Endothelial cell of umbilical vein (primary cell): Measurements from ENCODE around the gene SUPT5H. TPM values are rescaled to one million over a fixed set of nuclear protein-coding genes. Genes with fewer than 3 reads are reported as not detected.

ENCODE experiments used
- BruUV-seq: library from RNA; stranded (reverse); fragments of 400-500 nt; replicated peaks from 2 replicates; lab custom pipeline; 2021; lab: Mats Ljungman, UMichigan
- CTCF ChIA-PET: fragments of 300-600, 350-600 bp; sonication (Branson Sonifier 250); formaldehyde crosslinking; loops from one replicate; lab custom pipeline; 2021; ENCODE audit warnings: antibody characterized with exemption, inconsistent platforms; lab: Charles Lee
- POLR2A ChIA-PET: fragments of 300-600, 350-600 bp; sonication (Branson Sonifier 250); formaldehyde crosslinking; loops from one replicate; lab custom pipeline; 2021; ENCODE audit warnings: antibody characterized with exemption, inconsistent platforms; lab: Charles Lee
- DNase-seq: peaks from one replicate; pipeline ENCODE4 v3.0.0-alpha.2; 2011; ENCODE audit warnings: low read depth, low spot score
- FAIRE-seq: peaks from 2 replicates; lab custom pipeline; 2011; peaks lifted over from hg19 to GRCh38; lab: Jason Lieb, UNC
- H2AFZ ChIP-seq: 2 replicates; pipeline ENCODE4 v1.6.0; 2012; ENCODE audit warnings: low read depth, low read length, control low read depth, inconsistent platforms
- H3K27ac ChIP-seq: 2 replicates; pipeline ENCODE4 v1.5.1; 2011; ENCODE audit warnings: low read depth, mild to moderate bottlenecking, control low read depth, low read length, moderate library complexity; ENCODE audit not compliant: insufficient read depth
- H3K27me3 ChIP-seq, 2 experiments: 2 replicates each; pipeline versions ENCODE4 v1.6.0 to v1.6.1; 2011; ENCODE audit warnings: low read length in 2 of 2, mixed read lengths in 1 of 2; ENCODE audit not compliant: control insufficient read depth in 2 of 2, insufficient read depth in 2 of 2
- H3K36me3 ChIP-seq, 2 experiments: 2 replicates in 1 of 2; 3 replicates in 1 of 2; pipeline ENCODE4 v1.5.1; 2011; ENCODE audit warnings: low read length in 2 of 2, mild to moderate bottlenecking in 1 of 2, moderate library complexity in 1 of 2; ENCODE audit not compliant: control insufficient read depth in 2 of 2, insufficient read depth in 2 of 2; ENCODE audit errors: extremely low read depth in 1 of 2
- H3K4me1 ChIP-seq: 3 replicates; pipeline ENCODE4 v1.5.1; 2011; ENCODE audit warnings: mild to moderate bottlenecking, low read length; ENCODE audit not compliant: control insufficient read depth, insufficient read depth; ENCODE audit errors: extremely low read depth
- H3K4me2 ChIP-seq: 2 replicates; pipeline ENCODE4 v1.6.1; 2011; ENCODE audit warnings: low read length, control low read depth, mixed read lengths; ENCODE audit not compliant: insufficient read depth
- H3K4me3 ChIP-seq, 3 experiments: fragments of 200-600 bp in 1 of 3; sonication (generic), shearing (Covaris generic) in 1 of 3; replicated peaks in 1 of 3; 2 replicates each; pipeline ENCODE4 v1.5.1; 2011 to 2016; ENCODE audit warnings: control low read depth in 3 of 3, low read length in 3 of 3, mild to moderate bottlenecking in 2 of 3, inconsistent platforms in 1 of 3, low read depth in 1 of 3, moderate library complexity in 1 of 3; ENCODE audit not compliant: insufficient read depth in 1 of 3
- H3K79me2 ChIP-seq: 2 replicates; pipeline ENCODE4 v1.6.0; 2012; ENCODE audit warnings: low read length, inconsistent platforms; ENCODE audit not compliant: control insufficient read depth, insufficient read depth
- H3K9ac ChIP-seq: replicated peaks from 2 replicates; pipeline ENCODE3; 2011; ENCODE audit warnings: low read length, control low read depth; ENCODE audit not compliant: insufficient read depth; ENCODE audit errors: extremely low read depth
- H3K9me1 ChIP-seq: replicated peaks from 3 replicates; pipeline ENCODE4 v1.6.0; 2011; ENCODE audit warnings: mild to moderate bottlenecking, low read length; ENCODE audit not compliant: control insufficient read depth, insufficient read depth; ENCODE audit errors: extremely low read depth
- H3K9me3 ChIP-seq: replicated peaks from 2 replicates; pipeline ENCODE4 v1.5.1; 2012; ENCODE audit warnings: low read length, inconsistent platforms; ENCODE audit not compliant: control insufficient read depth, insufficient read depth
- H4K20me1 ChIP-seq: replicated peaks from 2 replicates; pipeline ENCODE3; 2011; ENCODE audit warnings: mild to moderate bottlenecking, low read length; ENCODE audit not compliant: control insufficient read depth, insufficient read depth; ENCODE audit errors: extremely low read depth
- EZH2 ChIP-seq: IDR thresholded peaks from 2 replicates; pipeline ENCODE4 v1.6.1; 2012; ENCODE audit warnings: borderline replicate concordance, low read depth, mild to moderate bottlenecking, moderate library complexity, low read length, inconsistent platforms; ENCODE audit not compliant: severe bottlenecking
- FOS ChIP-seq: IDR thresholded peaks from 2 replicates; pipeline ENCODE4 v1.6.1; 2011; ENCODE audit warnings: mild to moderate bottlenecking, low read length, moderate library complexity, borderline replicate concordance; ENCODE audit not compliant: insufficient read depth
- GATA2 ChIP-seq: IDR thresholded peaks from 2 replicates; pipeline ENCODE4 v1.7.0; 2011; ENCODE audit warnings: low read depth, mild to moderate bottlenecking, moderate library complexity, mixed read lengths, low read length; ENCODE audit not compliant: insufficient read length, insufficient read depth
- MAX ChIP-seq: IDR thresholded peaks from 2 replicates; pipeline ENCODE4 v1.6.1; 2011; ENCODE audit not compliant: insufficient read depth, insufficient read length
- MYC ChIP-seq: IDR thresholded peaks from one replicate; pipeline ENCODE4 v1.6.1; 2011; ENCODE audit warnings: mild to moderate bottlenecking, low read depth, low read length
- POLR2A ChIP-seq: IDR thresholded peaks from 2 replicates; pipeline ENCODE4 v1.6.1; 2012; ENCODE audit warnings: low read depth, mild to moderate bottlenecking, control low read depth, low read length
- POLR2AphosphoS5 ChIP-seq: IDR thresholded peaks from 2 replicates; pipeline ENCODE4 v1.6.1; 2012; ENCODE audit warnings: low read depth, mild to moderate bottlenecking, control low read depth, low read length, moderate library complexity; ENCODE audit not compliant: insufficient read depth
- dilution Hi-C: fragments of 300-500 bp; cut with MboI; formaldehyde crosslinking; loops from one replicate; pipeline ENCODE4 v1.15.0; 2019; ENCODE audit warnings: low sequenced_read_pairs; ENCODE audit not compliant: extremely low pct_ligation_motif_present
- intact Hi-C: fragments of 100-400 bp; cut with micrococcal nuclease; formaldehyde crosslinking; loops from one replicate; pipeline ENCODE4 v1.10.0; 2022
- polyA plus RNA-seq, 4 experiments: library from polyadenylated mRNA; depleted of rRNA in 3 of 4; stranded (reverse) in 3 of 4; unstranded in 1 of 4; fragments of >200 nt; gene quantifications; 2 replicates each; pipeline versions ENCODE4 v1.2.1 to v1.2.3, GENCODE V29; 2011 to 2012; ENCODE audit warnings: missing spikeins in 1 of 4
- total RNA-seq: library from RNA; stranded (reverse); gene quantifications from 2 replicates; pipeline ENCODE4 v1.2.3, GENCODE V29; 2021

Gene SUPT5H
- total and polyA plus RNA-seq, 2 donors (not counting 3 experiments of a cell fraction or from before 2014, with no cell fraction given) = 87.6 to 120 TPM

DNA sequence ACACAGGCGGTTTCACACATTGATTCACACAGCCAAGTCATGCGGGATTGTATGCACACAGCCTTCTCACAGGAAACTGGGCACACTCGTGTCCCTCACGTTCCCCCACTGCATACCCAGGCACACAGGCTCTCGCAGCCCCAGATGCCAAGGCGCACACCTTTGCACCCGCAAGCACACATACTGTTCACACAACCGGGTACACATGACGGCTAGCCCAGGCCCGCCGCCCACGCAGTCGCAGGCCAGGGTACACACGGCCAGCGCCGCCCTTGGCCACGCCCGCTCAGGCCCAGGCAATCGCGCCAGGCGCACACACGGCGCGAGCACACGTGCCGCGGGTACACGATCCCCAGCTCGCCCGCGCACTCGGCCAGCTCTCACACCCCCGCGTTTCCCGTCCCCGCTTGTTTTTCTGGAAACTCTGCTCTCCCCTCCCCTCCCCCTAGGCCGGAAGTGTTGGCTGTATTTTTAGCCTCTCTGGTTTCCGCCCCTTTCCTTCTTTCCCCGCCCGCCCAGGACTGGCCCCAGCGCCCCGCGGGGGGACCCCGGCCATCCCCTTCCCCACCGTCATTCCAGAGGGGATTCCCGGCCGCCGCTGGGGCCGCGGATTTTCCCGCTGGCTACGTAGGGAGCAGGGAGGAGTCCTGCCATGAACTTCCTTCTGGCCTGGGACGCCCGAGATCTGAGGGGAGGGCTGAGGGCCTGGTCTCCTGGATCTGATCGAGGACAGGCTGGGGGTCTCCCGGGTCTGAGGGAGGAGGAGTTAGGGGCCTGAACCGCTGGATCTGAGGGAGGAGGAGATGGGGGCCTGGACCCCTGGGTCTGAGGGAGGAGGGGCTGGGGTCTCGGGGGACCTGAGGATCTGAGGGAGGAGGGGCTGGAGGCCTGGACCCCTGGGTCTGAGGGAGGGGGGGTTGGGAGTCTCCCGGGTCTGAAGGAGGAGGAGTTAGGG lies 42.8 kb upstream of the SUPT5H start:
- Histone ChIP-seq H3K9me1 (no peaks in the 10 kb centered on the region), H4K20me1 (no peaks in the 10 kb centered on the region), H3K4me2 (peak overlapping the region; percentile 57), H3K9ac (peak overlapping the region; percentile 92), H3K36me3 (peaks cover 0 to 4% of the 10 kb centered on the region in 2 experiments), H3K27me3 (no peaks in the 10 kb centered on the region), H3K4me3 (peak overlapping the region; percentile 19 to 34 (median 23)), H3K9me3 (no peaks in the 10 kb centered on the region), H3K27ac (peak overlapping the region; percentile 89), H3K79me2 (peaks cover 9% of the 10 kb centered on the region), H2AFZ (no peak overlapping the region), H3K4me1 (peaks cover 25% of the 10 kb centered on the region)
- POLR2A ChIA-PET = interaction anchor here (0.8 to 1.5 kb wide), 2 partner anchors 12 to 33 kb away, joined by 3 to 9 read pairs; partner anchors contain the start of genes MED29, PAF1 and RPS16
- intact Hi-C loops (loop anchor here (1.0 kb wide), 1 partner anchor 10 kb away; the partner anchor contains the start of gene PLEKHG2), dilution Hi-C loops (no loop called here)
- peak; percentile 86 for FAIRE-seq
- TF ChIP-seq MAX (peak; percentile 90), GATA2 (no peak), POLR2A (no peak), POLR2AphosphoS5 (peak; percentile 79), MYC (peak; percentile 55), EZH2 (no peak), FOS (no peak)
- peak; percentile 95 for DNase-seq
- BruUV-seq = no TSS peak
- CTCF ChIA-PET = interaction anchor here (1.0 to 2.9 kb wide), 4 partner anchors 9 to 281 kb away, joined by 3 to 22 read pairs (median 6); partner anchors contain the start of genes MED29, PAF1 and PLEKHG2
